Activated CD4-positive, CD25-positive, alpha-beta regulatory T cell treated with anti-CD3 and anti-CD28 coated beads, Interleukin-2, amount 50 U/mL, for 72 hours (primary cell): ENCODE results near the gene PNMT.

Experiments used
- DNase-seq: peaks from one replicate; pipeline ENCODE4 v3.0.0; 2021

PNMT gene

GRCh38 chr17:39714234-39714633 lies 46.0 kb downstream of the PNMT start:
- DNase-seq: no peak

GRCh38 chr17:39715375-39716072 lies 47.3 kb downstream of the PNMT start:
- DNase-seq: no peak

GRCh38 chr17:39716073-39716818 lies 48.0 kb downstream of the PNMT start:
- DNase-seq: no peak

GRCh38 chr17:39716879-39717536 lies 48.8 kb downstream of the PNMT start:
- no peak for DNase-seq

GRCh38 chr17:39717660-39718059 lies 49.4 kb downstream of the PNMT start:
- DNase-seq: no peak

GRCh38 chr17:39719563-39720355 lies 51.5 kb downstream of the PNMT start:
- DNase-seq: no peak
